Lower lobe of right lung (tissue), 2 donors: ENCODE results near the gene SLC22A31. TPM values are rescaled to one million over a fixed set of nuclear protein-coding genes. Genes with fewer than 3 reads are reported as not detected.
"Not testable (repeated sequence)": the region's sequence is repeated elsewhere in the genome, so short reads cannot be mapped to it uniquely, and the experiment has no call there.

Experiments used
- ATAC-seq, 2 donors: fragments of 200-7000 bp; cut with Tn5 transposase; one replicate each; pipeline ENCODE4 v1.9.1; 2020 to 2022; ENCODE audit warnings: mild to moderate bottlenecking in 2 of 2, moderate library complexity in 2 of 2
- DNase-seq: peaks from one replicate; pipeline ENCODE4 v3.0.0-alpha.2; 2020
- H3K27ac ChIP-seq: fragments of 200-600 bp; one replicate; pipeline ENCODE4 v1.8.0; 2022
- H3K27me3 ChIP-seq: fragments of 200-600 bp; one replicate; pipeline ENCODE4 v1.8.0; 2022; ENCODE audit warnings: low read depth
- H3K36me3 ChIP-seq: fragments of 200-600 bp; one replicate; pipeline ENCODE4 v1.8.0; 2022; ENCODE audit warnings: mild to moderate bottlenecking
- H3K4me1 ChIP-seq: fragments of 200-600 bp; one replicate; pipeline ENCODE4 v1.8.0; 2022
- H3K4me3 ChIP-seq: fragments of 200-600 bp; one replicate; pipeline ENCODE4 v1.8.0; 2022; ENCODE audit warnings: mild to moderate bottlenecking
- H3K9me3 ChIP-seq: fragments of 200-600 bp; one replicate; pipeline ENCODE4 v1.8.0; 2022
- CTCF ChIP-seq: fragments of 200-600 bp; IDR thresholded peaks from one replicate; pipeline ENCODE4 v1.8.0; 2022; ENCODE audit warnings: antibody characterized with exemption, mild to moderate bottlenecking
- intact Hi-C: fragments of 100-400 bp; cut with DNase I; formaldehyde crosslinking; loops from one replicate; pipeline ENCODE4 v1.11.0; 2022
- total RNA-seq: library from RNA; stranded (reverse); fragmentation: NEBNext Ultra II Directional; extraction: Animal tissue kit (Norgen Biotek cat#: 25700); gene quantifications from one replicate; pipeline ENCODE4 v1.2.1, GENCODE V29; 2021
- donor health status: DM: no; HTN: yes; CAD: no; lungs with severe emphysema.

Gene SLC22A31
- total RNA-seq, 1 donor from 2014 or later, result 132 TPM

- intact Hi-C loops, result no loop called here
- peak; percentile 56 for DNase-seq
- Histone ChIP-seq H3K9me3 (no peaks in the 10 kb centered on the region), H3K4me1 (peaks cover 5% of the 10 kb centered on the region), H3K27ac (no peak overlapping the region), H3K4me3 (no peak overlapping the region), H3K27me3 (peaks cover 8% of the 10 kb centered on the region), H3K36me3 (no peaks in the 10 kb centered on the region)
- TF ChIP-seq CTCF, result no peak
- peak; percentile 0 to 7 for ATAC-seq
These were observed 6.6 kb downstream of the SLC22A31 start for GRCh38 chr16:89193576-89194293.

- intact Hi-C loops, result no loop called here
- H3K27ac ChIP-seq, result no peak overlapping the region
- ATAC-seq (peak; percentile 80 to 83), DNase-seq (peak; percentile 87)
- peaks cover 5% of the 10 kb centered on the region for H3K4me1 ChIP-seq
- H3K4me3 ChIP-seq, result no peak overlapping the region
- no peaks in the 10 kb centered on the region for H3K9me3 ChIP-seq
- peaks cover under 1% of the 10 kb centered on the region for H3K27me3 ChIP-seq
- TF ChIP-seq CTCF, result no peak
- no peaks in the 10 kb centered on the region for H3K36me3 ChIP-seq
These were observed 7.3 kb downstream of the SLC22A31 start for GRCh38 chr16:89192956-89193575.

GRCh38 chr16:89192186-89192955, 8.0 kb downstream of the SLC22A31 start:
- intact Hi-C loops, H3K4me1 ChIP-seq, H3K9me3 ChIP-seq, H3K27ac ChIP-seq, H3K36me3 ChIP-seq, H3K27me3 ChIP-seq: not testable (repeated sequence)
- peak overlapping the region; percentile 56 for H3K4me3 ChIP-seq
- peak; percentile 33 to 55 for ATAC-seq
- DNase-seq, result peak; percentile 85

GRCh38 chr16:89191901-89192185, 8.5 kb downstream of the SLC22A31 start:
- intact Hi-C loops, result no loop called here

GRCh38 chr16:89191033-89191900, 9.1 kb downstream of the SLC22A31 start:
- H3K4me1 ChIP-seq, result peaks cover 5% of the 10 kb centered on the region
- ATAC-seq (peak in 1 of 2 donors; percentile 0), DNase-seq (peak; percentile 52)
- H3K9me3 ChIP-seq, result no peaks in the 10 kb centered on the region
- H3K27me3 ChIP-seq, result no peaks in the 10 kb centered on the region
- no peak for TF ChIP-seq CTCF
- intact Hi-C loops, result no loop called here
- no peak overlapping the region for H3K27ac ChIP-seq
- H3K4me3 ChIP-seq, result peak overlapping the region; percentile 56
- no peaks in the 10 kb centered on the region for H3K36me3 ChIP-seq

More at GRCh38 chr16:89191901-89192185, 8.5 kb downstream of the SLC22A31 start:
- no peak for TF ChIP-seq CTCF
- Histone ChIP-seq H3K4me1 (peaks cover 5% of the 10 kb centered on the region), H3K27ac (no peak overlapping the region), H3K4me3 (peak overlapping the region; percentile 56), H3K36me3 (no peaks in the 10 kb centered on the region), H3K9me3 (no peaks in the 10 kb centered on the region), H3K27me3 (no peaks in the 10 kb centered on the region)
- no peak for DNase-seq
- no peak for ATAC-seq
